Hematopoietic multipotent progenitor cell treated with erythropoietin and hydrocortisone succinate and interleukin-3 and kit ligand, for 15 days (in vitro differentiated cells): ENCODE measurements around the gene PWWP2A.
"Not testable (repeated sequence)": the region's sequence is repeated elsewhere in the genome, so short reads cannot be mapped to it uniquely, and the experiment has no call there.

Source experiments
- DNase-seq: peaks from one replicate; pipeline ENCODE4 v3.0.0-alpha.2; 2015; ENCODE audit warnings: low spot score

The PWWP2A gene

GRCh38 chr5:160071916-160072315 is 47.3 kb downstream of the PWWP2A start:
- DNase-seq, result no peak

GRCh38 chr5:160071516-160071915 is 47.7 kb downstream of the PWWP2A start:
- DNase-seq, result no peak

GRCh38 chr5:160069120-160069519 is 50.1 kb downstream of the PWWP2A start:
- not testable (repeated sequence) for DNase-seq

- no peak for DNase-seq
These were observed 54.1 kb downstream of the PWWP2A start for GRCh38 chr5:160064995-160065614.

GRCh38 chr5:160064417-160064810 is 54.8 kb downstream of the PWWP2A start:
- no peak for DNase-seq

- DNase-seq, result no peak
These were observed 57.5 kb downstream of the PWWP2A start for GRCh38 chr5:160061770-160062169.

GRCh38 chr5:160060001-160060400 is 59.2 kb downstream of the PWWP2A start:
- no peak for DNase-seq

- DNase-seq, result no peak
These were observed 62.0 kb downstream of the PWWP2A start for GRCh38 chr5:160057256-160057655.

GRCh38 chr5:160054831-160055230 is 64.4 kb downstream of the PWWP2A start:
- DNase-seq, result no peak

- DNase-seq, result no peak
These were observed 65.2 kb downstream of the PWWP2A start for GRCh38 chr5:160054047-160054446.

- no peak for DNase-seq
These were observed 70.2 kb downstream of the PWWP2A start for GRCh38 chr5:160049099-160049498.

GRCh38 chr5:160048131-160048530 is 71.1 kb downstream of the PWWP2A start:
- no peak for DNase-seq

GRCh38 chr5:160047423-160047822 is 71.8 kb downstream of the PWWP2A start:
- no peak for DNase-seq

GRCh38 chr5:160044967-160045366 is 74.3 kb downstream of the PWWP2A start:
- DNase-seq, result no peak

GRCh38 chr5:160044391-160044804 is 74.9 kb downstream of the PWWP2A start:
- peak; percentile 16 for DNase-seq

- no peak for DNase-seq
These were observed 76.6 kb downstream of the PWWP2A start for GRCh38 chr5:160042671-160043070.
